HepG2 (cell line): ENCODE results near the gene TSSK3. TPM values are rescaled to one million over a fixed set of nuclear protein-coding genes. Genes with fewer than 3 reads are reported as not detected.

Experiments
- ATAC-seq: fragments of 200-7000 bp; cut with Tn5 transposase; 3 replicates; pipeline ENCODE4 v1.9.1; 2020; ENCODE audit warnings: mild to moderate bottlenecking, moderate library complexity
- BruUV-seq: library from RNA; stranded (reverse); fragments of 400-500 nt; replicated peaks from 2 replicates; lab custom pipeline; 2021; lab: Mats Ljungman, UMichigan
- CTCF ChIA-PET: fragments of 300-600 bp; formaldehyde crosslinking; extraction: SDS; loops from one replicate; lab custom pipeline; 2021; ENCODE audit warnings: low total read pairs, inconsistent platforms, low intra/inter-chr PET ratio; lab: Yijun Ruan, JAX
- POLR2A ChIA-PET: fragments of 350-600 bp; sonication (Branson Sonifier 250); formaldehyde crosslinking; loops from one replicate; lab custom pipeline; 2020; ENCODE audit warnings: antibody characterized with exemption, inconsistent platforms; lab: Yijun Ruan, JAX
- DNase-seq: peaks from one replicate; pipeline ENCODE4 v3.0.0-alpha.2; 2015; ENCODE audit warnings: low spot score
- FAIRE-seq: peaks from 3 replicates; lab custom pipeline; 2011; peaks lifted over from hg19 to GRCh38; lab: Jason Lieb, UNC
- H2AFZ ChIP-seq: one replicate; pipeline ENCODE4 v1.6.1; 2011; ENCODE audit warnings: low read length, inconsistent platforms
- H3K27ac ChIP-seq: fragments of 300-600 bp; 3 replicates; pipeline ENCODE4 v1.8.0; 2011; ENCODE audit warnings: mixed run types, mild to moderate bottlenecking, mixed read lengths, low read length, inconsistent platforms; ENCODE audit not compliant: insufficient read depth; ENCODE audit errors: extremely low read length
- H3K27me3 ChIP-seq, 2 experiments: fragments of 200-600 bp in 1 of 2; 2 replicates in 1 of 2; 3 replicates in 1 of 2; pipeline versions ENCODE4 v1.6.0 to v1.8.0; 2011; ENCODE audit warnings: low read length in 2 of 2, mild to moderate bottlenecking in 2 of 2, moderate library complexity in 2 of 2, inconsistent platforms in 1 of 2; ENCODE audit not compliant: insufficient read depth in 2 of 2, control insufficient read depth in 1 of 2
- H3K36me3 ChIP-seq, 2 experiments: fragments of 200-600 bp in 1 of 2; replicated peaks in 1 of 2; 2 replicates in 1 of 2; 3 replicates in 1 of 2; pipeline versions ENCODE4 v1.5.1 to v1.8.0; 2011; ENCODE audit warnings: low read length in 2 of 2, inconsistent platforms in 1 of 2; ENCODE audit not compliant: insufficient read depth in 2 of 2, control insufficient read depth in 1 of 2
- H3K4me1 ChIP-seq: 2 replicates; pipeline ENCODE4 v1.5.1; 2012; ENCODE audit warnings: low read length, inconsistent platforms; ENCODE audit not compliant: insufficient read depth
- H3K4me2 ChIP-seq: 2 replicates; pipeline ENCODE4 v1.6.0; 2011; ENCODE audit warnings: low read depth, low read length, inconsistent platforms
- H3K4me3 ChIP-seq, 3 experiments: fragments of 200-600 bp in 1 of 3; sonication (generic), shearing (Covaris generic) in 1 of 3; replicated peaks in 1 of 3; 2 replicates each; pipeline ENCODE4 v1.5.1; 2011 to 2016; ENCODE audit warnings: low read length in 3 of 3, inconsistent platforms in 2 of 3, low read depth in 2 of 3, mild to moderate bottlenecking in 2 of 3, control low read depth in 1 of 3, mixed read lengths in 1 of 3; ENCODE audit not compliant: insufficient read depth in 1 of 3
- H3K79me2 ChIP-seq: one replicate; pipeline ENCODE4 v1.6.1; 2011; ENCODE audit warnings: low read length, inconsistent platforms; ENCODE audit not compliant: insufficient read depth
- H3K9ac ChIP-seq: 2 replicates; pipeline ENCODE4 v1.6.0; 2011; ENCODE audit warnings: mild to moderate bottlenecking, low read depth, low read length, inconsistent platforms; ENCODE audit not compliant: insufficient read depth
- H3K9me3 ChIP-seq: 2 replicates; pipeline ENCODE4 v1.5.1; 2012; ENCODE audit warnings: mild to moderate bottlenecking, low read length
- H4K20me1 ChIP-seq: 2 replicates; pipeline ENCODE4 v1.6.0; 2011; ENCODE audit warnings: inconsistent platforms, mild to moderate bottlenecking, low read length, moderate library complexity; ENCODE audit not compliant: insufficient read depth
- KDM1A ChIP-seq: IDR thresholded peaks from 2 replicates; pipeline ENCODE4 v1.6.1; 2016; ENCODE audit warnings: missing compliant biosample characterization
- POLR2A ChIP-seq, 2 experiments: IDR thresholded peaks; 2 replicates each; pipeline ENCODE4 v1.6.1; 2011; ENCODE audit warnings: low read depth in 2 of 2, low read length in 2 of 2, mild to moderate bottlenecking in 1 of 2, moderate library complexity in 1 of 2; ENCODE audit not compliant: insufficient read depth in 1 of 2
- ZBTB14 ChIP-seq: sonication (generic); formaldehyde crosslinking; IDR thresholded peaks from 2 replicates; pipeline ENCODE4 v1.4.0; 2020; ENCODE audit warnings: missing genetic modification reagents
- ZFP36 ChIP-seq: fragments of 150-350 bp; IDR thresholded peaks from 2 replicates; pipeline ENCODE4 v1.6.1; 2018; ENCODE audit warnings: borderline replicate concordance, low read length, low read depth; ENCODE audit not compliant: partially characterized antibody
- ZNF3 ChIP-seq: IDR thresholded peaks from 2 replicates; pipeline ENCODE4 v1.7.0; 2017; ENCODE audit warnings: inconsistent platforms
- WGBS: methylation state at CpG from one replicate; pipeline ENCODE4 v1.1.6; 2017; ENCODE audit warnings: low lambda C conversion rate; 5-methylcytosine and 5-hydroxymethylcytosine counted together
- in situ Hi-C: cut with HindIII; loops from 2 replicates; pipeline ENCODE4 v1.10.0; 2017; ENCODE audit warnings: low pct_unique_long_range_greater_than_20kb; ENCODE audit not compliant: extremely low pct_ligation_motif_present
- intact Hi-C: fragments of 100-400 bp; cut with micrococcal nuclease; formaldehyde crosslinking; loops from one replicate; pipeline ENCODE4 v1.10.0; 2022; ENCODE audit not compliant: unreplicated experiment
- polyA plus RNA-seq, 8 experiments: library from polyadenylated mRNA; depleted of rRNA in 3 of 8; stranded (reverse) in 7 of 8; unstranded in 1 of 8; fragments of >200 nt; fragmentation: Illumina TruSeq in 4 of 8; extraction: Trizol in 4 of 8; gene quantifications; 2 replicates each; pipeline versions ENCODE4 v1.2.1 to v1.2.3, GENCODE V29; 2011 to 2016; ENCODE audit warnings: low read depth in 4 of 8, missing spikeins in 1 of 8, mixed read lengths in 1 of 8; ENCODE audit not compliant: insufficient read depth in 1 of 8
- total RNA-seq, 5 experiments: library from RNA; depleted of rRNA; stranded (reverse); fragments of >200 nt; fragmentation: Illumina TruSeq; extraction: Trizol; gene quantifications; 2 replicates each; pipeline ENCODE4 v1.2.3, GENCODE V29; 2016; ENCODE audit warnings: low read depth in 1 of 5

The TSSK3 gene
- total and polyA plus RNA-seq, 2 of the 13 experiments (the other 11 are each of a cell fraction or from before 2014, with no cell fraction given): 1.0 to 1.1 TPM

- in situ Hi-C loops (no loop called here), intact Hi-C loops (no loop called here)
- no peak for TF ChIP-seq KDM1A
- peak in 1 of 2 experiments; percentile 14; a peak in 1 of 4 replicates for TF ChIP-seq POLR2A (IDR thresholded peaks at IDR 0.05; ENCODE audit: insufficient read depth in 1 of 2, low read depth in 2 of 2, low read length in 2 of 2)
- H4K20me1 ChIP-seq: no peaks in the 10 kb centered on the region
- 94% methylated on average over 11 of the region's 11 CpGs for WGBS
- no TSS peak for BruUV-seq
- DNase-seq (no peak), FAIRE-seq (no peak), ATAC-seq (no peak)
- no peak overlapping the region for H3K9ac ChIP-seq
- H3K79me2 ChIP-seq: peaks cover 6% of the 10 kb centered on the region
- no peak overlapping the region for H2AFZ ChIP-seq
- H3K4me2 ChIP-seq: no peak overlapping the region
- H3K4me1 ChIP-seq: peaks cover 23% of the 10 kb centered on the region
- ChIA-PET CTCF (no interaction called here), POLR2A (interaction anchor here (1.7 kb wide), 1 partner anchor 9 kb away, joined by 7 read pairs; the partner anchor contains the start of gene MARCKSL1)
- H3K27me3 ChIP-seq: no peaks in the 10 kb centered on the region
- H3K9me3 ChIP-seq: no peaks in the 10 kb centered on the region
- H3K36me3 ChIP-seq: peaks cover 40 to 79% of the 10 kb centered on the region in 2 experiments
- no peak overlapping the region for H3K27ac ChIP-seq
- H3K4me3 ChIP-seq: no peak overlapping the region
Measured at GRCh38 chr1:32327204-32327603, 35.1 kb upstream of the TSSK3 start.

GRCh38 chr1:32329931-32330466 is 32.3 kb upstream of the TSSK3 start:
- no peak for FAIRE-seq
- peaks cover 44 to 87% of the 10 kb centered on the region in 2 experiments for H3K36me3 ChIP-seq
- ATAC-seq: no peak

More at GRCh38 chr1:32329931-32330466, 32.3 kb upstream of the TSSK3 start:
- peaks cover 19% of the 10 kb centered on the region for H3K4me1 ChIP-seq
- TF ChIP-seq ZBTB14 (no peak), ZFP36 (peak; percentile 30), ZNF3 (CRISPR knock-in tag) (0 out of 2 replicates have a peak, but pooled peaks have one; percentile 29)
- ChIA-PET CTCF (no interaction called here), POLR2A (interaction anchor here (1.0 to 4.8 kb wide), 3 partner anchors 7 to 18 kb away, joined by 3 to 84 read pairs (median 23); no protein-coding TSS in a partner anchor)
- no peaks in the 10 kb centered on the region for H3K27me3 ChIP-seq
- H3K79me2 ChIP-seq: peaks cover 11% of the 10 kb centered on the region
- no peak overlapping the region for H2AFZ ChIP-seq
- no peak overlapping the region for H3K27ac ChIP-seq
- 95% methylated on average over 4 of the region's 4 CpGs for WGBS
- intact Hi-C loops: loop anchor here (10.0 kb wide), 1 partner anchor 65 kb away; the partner anchor contains the start of gene BSDC1
- H3K9me3 ChIP-seq: no peaks in the 10 kb centered on the region
- no peak for DNase-seq
- H3K4me3 ChIP-seq: no peak overlapping the region
- in situ Hi-C loops: no loop called here
- no peak overlapping the region for H3K9ac ChIP-seq
- H4K20me1 ChIP-seq: peaks cover 13% of the 10 kb centered on the region
- H3K4me2 ChIP-seq: no peak overlapping the region
- TSS peak; percentile 9 for BruUV-seq
